ENCODE data around the gene FPR2. TPM values are rescaled to one million over a fixed set of nuclear protein-coding genes. Genes with fewer than 3 reads are reported as not detected.

FPR2 gene
- total and polyA plus RNA-seq, 9 of the 15 experiments (the other 6 are each of a cell fraction or from before 2014, with no cell fraction given): 0.03 to 0.15 (median 0.07) TPM; not detected in 6

DNA sequence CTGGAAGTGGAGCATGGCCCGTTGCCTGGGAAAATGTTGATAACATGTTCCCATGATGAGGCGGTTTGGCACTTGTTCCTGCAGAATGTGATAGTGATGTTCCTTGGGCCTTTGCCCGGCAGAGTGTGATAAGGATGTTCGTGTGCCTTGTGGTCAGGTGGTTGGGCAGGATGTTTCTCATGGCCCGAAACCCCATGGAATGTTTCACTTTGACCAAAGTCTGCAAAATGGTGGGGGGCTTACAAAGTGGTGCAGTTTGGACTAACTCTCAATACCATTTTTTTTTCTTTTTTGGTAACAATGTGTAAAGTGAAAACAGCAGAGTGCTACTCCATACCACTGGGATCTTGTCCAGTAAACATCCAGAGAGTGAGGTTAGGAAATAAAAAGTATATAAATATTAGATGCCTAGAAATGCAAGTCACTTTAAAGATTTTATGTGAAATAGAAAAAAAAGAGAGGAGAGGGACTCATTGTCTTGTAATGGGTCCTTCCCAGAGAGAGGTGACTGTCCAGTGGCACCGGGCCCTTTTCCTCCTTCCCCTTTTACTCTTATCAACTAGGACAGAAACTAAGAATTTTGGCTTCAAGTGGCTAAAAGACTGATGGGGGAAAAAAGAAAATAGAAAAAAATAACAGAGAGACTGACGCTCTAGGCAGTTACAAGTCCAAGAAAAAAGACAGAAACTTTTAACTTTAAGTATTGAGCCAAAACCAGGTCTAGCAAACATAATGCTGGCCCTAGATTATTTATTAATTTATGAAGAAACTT is 39.7 kb downstream of the FPR2 start (continued):
- peak; percentile 96 for TF ChIP-seq KLF16 (IDR thresholded peaks at IDR 0.05)
- TF ChIP-seq RBBP5 (IDR thresholded peaks at IDR 0.05; ENCODE audit: borderline replicate concordance, insufficient read depth, low read length, poor library complexity, severe bottlenecking): no peak
- TF ChIP-seq, protein P1, sequence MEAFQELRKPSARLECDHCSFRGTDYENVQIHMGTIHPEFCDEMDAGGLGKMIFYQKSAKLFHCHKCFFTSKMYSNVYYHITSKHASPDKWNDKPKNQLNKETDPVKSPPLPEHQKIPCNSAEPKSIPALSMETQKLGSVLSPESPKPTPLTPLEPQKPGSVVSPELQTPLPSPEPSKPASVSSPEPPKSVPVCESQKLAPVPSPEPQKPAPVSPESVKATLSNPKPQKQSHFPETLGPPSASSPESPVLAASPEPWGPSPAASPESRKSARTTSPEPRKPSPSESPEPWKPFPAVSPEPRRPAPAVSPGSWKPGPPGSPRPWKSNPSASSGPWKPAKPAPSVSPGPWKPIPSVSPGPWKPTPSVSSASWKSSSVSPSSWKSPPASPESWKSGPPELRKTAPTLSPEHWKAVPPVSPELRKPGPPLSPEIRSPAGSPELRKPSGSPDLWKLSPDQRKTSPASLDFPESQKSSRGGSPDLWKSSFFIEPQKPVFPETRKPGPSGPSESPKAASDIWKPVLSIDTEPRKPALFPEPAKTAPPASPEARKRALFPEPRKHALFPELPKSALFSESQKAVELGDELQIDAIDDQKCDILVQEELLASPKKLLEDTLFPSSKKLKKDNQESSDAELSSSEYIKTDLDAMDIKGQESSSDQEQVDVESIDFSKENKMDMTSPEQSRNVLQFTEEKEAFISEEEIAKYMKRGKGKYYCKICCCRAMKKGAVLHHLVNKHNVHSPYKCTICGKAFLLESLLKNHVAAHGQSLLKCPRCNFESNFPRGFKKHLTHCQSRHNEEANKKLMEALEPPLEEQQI (IDR thresholded peaks at IDR 0.05): peak; percentile 82; the same call in 1 of the 2 replicates
- TF ChIP-seq SPI1 (IDR thresholded peaks at IDR 0.05; ENCODE audit: borderline replicate concordance, low read depth, low read length): peak; percentile 59; the same call in 1 of the 2 replicates
- peak; percentile 90 for TF ChIP-seq MTA3 (IDR thresholded peaks at IDR 0.05; ENCODE audit: borderline replicate concordance)
- peak; percentile 59; the same call in 1 of the 2 replicates for TF ChIP-seq HLTF (IDR thresholded peaks at IDR 0.05)
- no peak for TF ChIP-seq ZNF347 (CRISPR knock-in tag; IDR thresholded peaks at IDR 0.05; ENCODE audit: low read depth)
- TF ChIP-seq MEF2D (tag; conservative IDR thresholded peaks at IDR 0.05; ENCODE audit: low read depth): peak; percentile 48; the same call in 1 of the 2 replicates
- TF ChIP-seq CXXC5 (CRISPR knock-in tag; IDR thresholded peaks at IDR 0.05): peak; percentile 85
- TF ChIP-seq, protein P2, sequence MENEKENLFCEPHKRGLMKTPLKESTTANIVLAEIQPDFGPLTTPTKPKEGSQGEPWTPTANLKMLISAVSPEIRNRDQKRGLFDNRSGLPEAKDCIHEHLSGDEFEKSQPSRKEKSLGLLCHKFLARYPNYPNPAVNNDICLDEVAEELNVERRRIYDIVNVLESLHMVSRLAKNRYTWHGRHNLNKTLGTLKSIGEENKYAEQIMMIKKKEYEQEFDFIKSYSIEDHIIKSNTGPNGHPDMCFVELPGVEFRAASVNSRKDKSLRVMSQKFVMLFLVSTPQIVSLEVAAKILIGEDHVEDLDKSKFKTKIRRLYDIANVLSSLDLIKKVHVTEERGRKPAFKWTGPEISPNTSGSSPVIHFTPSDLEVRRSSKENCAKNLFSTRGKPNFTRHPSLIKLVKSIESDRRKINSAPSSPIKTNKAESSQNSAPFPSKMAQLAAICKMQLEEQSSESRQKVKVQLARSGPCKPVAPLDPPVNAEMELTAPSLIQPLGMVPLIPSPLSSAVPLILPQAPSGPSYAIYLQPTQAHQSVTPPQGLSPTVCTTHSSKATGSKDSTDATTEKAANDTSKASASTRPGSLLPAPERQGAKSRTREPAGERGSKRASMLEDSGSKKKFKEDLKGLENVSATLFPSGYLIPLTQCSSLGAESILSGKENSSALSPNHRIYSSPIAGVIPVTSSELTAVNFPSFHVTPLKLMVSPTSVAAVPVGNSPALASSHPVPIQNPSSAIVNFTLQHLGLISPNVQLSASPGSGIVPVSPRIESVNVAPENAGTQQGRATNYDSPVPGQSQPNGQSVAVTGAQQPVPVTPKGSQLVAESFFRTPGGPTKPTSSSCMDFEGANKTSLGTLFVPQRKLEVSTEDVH (IDR thresholded peaks at IDR 0.05; ENCODE audit: low read depth, partially characterized antibody): no peak
- TF ChIP-seq PML (IDR thresholded peaks at IDR 0.05; ENCODE audit: low read length): peak; percentile 89
- 0 out of 2 replicates have a peak, but pooled peaks have one; percentile 42 for TF ChIP-seq ZNF354B (CRISPR knock-in tag; IDR thresholded peaks at IDR 0.05)
- no peak for TF ChIP-seq GABPB2 (CRISPR knock-in tag; conservative IDR thresholded peaks at IDR 0.05)
- TF ChIP-seq TOE1 (IDR thresholded peaks at IDR 0.05; ENCODE audit: borderline replicate concordance): peak; percentile 72; the same call in 1 of the 2 replicates
- no peak for TF ChIP-seq TOE1 (CRISPR knock-in tag; IDR thresholded peaks at IDR 0.05; ENCODE audit: borderline replicate concordance, low read depth)
- TF ChIP-seq TCF3 (CRISPR knock-in tag; IDR thresholded peaks at IDR 0.05): peak; percentile 99
- no peak for TF ChIP-seq ZNF134 (CRISPR knock-in tag; conservative IDR thresholded peaks at IDR 0.05)
- no peak for TF ChIP-seq STAT5B (CRISPR knock-in tag; IDR thresholded peaks at IDR 0.05)
- TF ChIP-seq BRD9 (IDR thresholded peaks at IDR 0.05; ENCODE audit: low read depth, partially characterized antibody): peak; percentile 37
- no peak for TF ChIP-seq SAP30 (IDR thresholded peaks at IDR 0.05; ENCODE audit: borderline replicate concordance, insufficient read depth, low read depth, low read length, poor library complexity, severe bottlenecking)
- no peak for TF ChIP-seq TAF7 (tag; IDR thresholded peaks at IDR 0.05)
- TF ChIP-seq, protein P3, sequence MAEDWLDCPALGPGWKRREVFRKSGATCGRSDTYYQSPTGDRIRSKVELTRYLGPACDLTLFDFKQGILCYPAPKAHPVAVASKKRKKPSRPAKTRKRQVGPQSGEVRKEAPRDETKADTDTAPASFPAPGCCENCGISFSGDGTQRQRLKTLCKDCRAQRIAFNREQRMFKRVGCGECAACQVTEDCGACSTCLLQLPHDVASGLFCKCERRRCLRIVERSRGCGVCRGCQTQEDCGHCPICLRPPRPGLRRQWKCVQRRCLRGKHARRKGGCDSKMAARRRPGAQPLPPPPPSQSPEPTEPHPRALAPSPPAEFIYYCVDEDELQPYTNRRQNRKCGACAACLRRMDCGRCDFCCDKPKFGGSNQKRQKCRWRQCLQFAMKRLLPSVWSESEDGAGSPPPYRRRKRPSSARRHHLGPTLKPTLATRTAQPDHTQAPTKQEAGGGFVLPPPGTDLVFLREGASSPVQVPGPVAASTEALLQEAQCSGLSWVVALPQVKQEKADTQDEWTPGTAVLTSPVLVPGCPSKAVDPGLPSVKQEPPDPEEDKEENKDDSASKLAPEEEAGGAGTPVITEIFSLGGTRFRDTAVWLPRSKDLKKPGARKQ (CRISPR knock-in tag; IDR thresholded peaks at IDR 0.05): no peak

Measured in K562 (cell line).